K562 (cell line): Measurements from ENCODE around the gene NR2F6. TPM values are rescaled to one million over a fixed set of nuclear protein-coding genes. Genes with fewer than 3 reads are reported as not detected.

Experiments
- ATAC-seq: fragments of 200-7000 bp; cut with Tn5 transposase; 3 replicates; pipeline ENCODE4 v1.9.1; 2020; ENCODE audit warnings: moderate library complexity
- BruUV-seq: library from RNA; stranded (reverse); fragments of 400-500 nt; replicated peaks from 2 replicates; lab custom pipeline; 2021; lab: Mats Ljungman, UMichigan
- CTCF ChIA-PET: fragments of 300-600 bp; formaldehyde crosslinking; extraction: SDS; loops from one replicate; lab custom pipeline; 2021; ENCODE audit warnings: low intra/inter-chr PET ratio; lab: Yijun Ruan, JAX
- POLR2A ChIA-PET: fragments of 300-600, 350-650 bp; sonication (Branson Sonifier 250); formaldehyde crosslinking; extraction: SDS; loops from one replicate; lab custom pipeline; 2021; ENCODE audit warnings: antibody characterized with exemption, inconsistent platforms; lab: Yijun Ruan, JAX
- DNase-seq, 4 experiments: peaks; one replicate each; pipeline versions ENCODE4 v3.0.0 to v3.0.0-alpha.2; 2011 to 2018; ENCODE audit warnings: low spot score in 3 of 4, mixed read lengths in 3 of 4; ENCODE audit errors: extremely low read depth in 1 of 4
- FAIRE-seq: peaks from 2 replicates; lab custom pipeline; 2011; peaks lifted over from hg19 to GRCh38; lab: Jason Lieb, UNC
- H2AFZ ChIP-seq: 2 replicates; pipeline ENCODE4 v1.6.0; 2011; ENCODE audit warnings: low read depth, low read length, control low read depth, inconsistent platforms
- H3K27ac ChIP-seq: fragments of 200-600 bp; 3 replicates; pipeline ENCODE4 v1.8.0; 2011; ENCODE audit warnings: low read depth, mild to moderate bottlenecking, control low read depth, inconsistent platforms, low read length, moderate library complexity, mixed read lengths; ENCODE audit errors: extremely low read depth
- H3K27me3 ChIP-seq, 2 experiments: fragments of 300-600 bp in 1 of 2; 2 replicates in 1 of 2; 3 replicates in 1 of 2; pipeline versions ENCODE4 v1.6.0 to v1.8.0; 2011; ENCODE audit warnings: inconsistent platforms in 2 of 2, low read length in 2 of 2, mild to moderate bottlenecking in 1 of 2, mixed read lengths in 1 of 2, moderate library complexity in 1 of 2; ENCODE audit not compliant: control insufficient read depth in 2 of 2, insufficient read depth in 2 of 2
- H3K36me3 ChIP-seq: fragments of 300-600 bp; 3 replicates; pipeline ENCODE4 v1.8.0; 2011; ENCODE audit warnings: mild to moderate bottlenecking, low read length, inconsistent platforms; ENCODE audit not compliant: control insufficient read depth, insufficient read depth
- H3K4me1 ChIP-seq, 2 experiments: fragments of 200-600 bp in 1 of 2; replicated peaks in 1 of 2; 2 replicates in 1 of 2; 3 replicates in 1 of 2; pipeline versions ENCODE4 v1.5.1 to v1.8.0; 2011; ENCODE audit warnings: inconsistent platforms in 2 of 2, low read length in 2 of 2, mild to moderate bottlenecking in 1 of 2, mixed read lengths in 1 of 2, moderate library complexity in 1 of 2; ENCODE audit not compliant: control insufficient read depth in 2 of 2, insufficient read depth in 2 of 2
- H3K4me2 ChIP-seq: 2 replicates; pipeline ENCODE4 v1.6.1; 2011; ENCODE audit warnings: low read length, control low read depth, inconsistent platforms, mixed read lengths; ENCODE audit not compliant: insufficient read depth
- H3K4me3 ChIP-seq: fragments of 200-600 bp; sonication (generic), shearing (Covaris generic); 2 replicates; pipeline ENCODE4 v1.5.1; 2016; ENCODE audit warnings: control low read depth, inconsistent platforms
- H3K79me2 ChIP-seq: fragments of 200-600 bp; 3 replicates; pipeline ENCODE4 v1.8.0; 2011; ENCODE audit warnings: low read length, inconsistent platforms; ENCODE audit not compliant: control insufficient read depth, insufficient read depth
- H3K9ac ChIP-seq, 2 experiments: 2 replicates each; pipeline versions ENCODE4 v1.6.0 to v1.6.1; 2011; ENCODE audit warnings: low read depth in 2 of 2, low read length in 2 of 2, control low read depth in 1 of 2, inconsistent platforms in 1 of 2, mild to moderate bottlenecking in 1 of 2, mixed read lengths in 1 of 2; ENCODE audit not compliant: insufficient read depth in 1 of 2
- H3K9me1 ChIP-seq: one replicate; pipeline ENCODE4 v1.6.0; 2011; ENCODE audit warnings: inconsistent platforms, mild to moderate bottlenecking, low read length, moderate library complexity; ENCODE audit not compliant: control insufficient read depth, insufficient read depth
- H3K9me3 ChIP-seq: replicated peaks from 2 replicates; pipeline ENCODE4 v1.5.1; 2011; ENCODE audit warnings: low read depth, low read length, inconsistent platforms; ENCODE audit not compliant: control insufficient read depth, insufficient read depth
- H4K20me1 ChIP-seq: replicated peaks from 2 replicates; pipeline ENCODE4 v1.6.1; 2011; ENCODE audit warnings: low read length, inconsistent platforms, mixed read lengths; ENCODE audit not compliant: control insufficient read depth, insufficient read depth
- BCOR ChIP-seq: fragments of 450-650 bp; IDR thresholded peaks from 2 replicates; pipeline ENCODE4 v1.6.1; 2016
- CBX3 ChIP-seq, 2 experiments: IDR thresholded peaks; 1 replicate in 1 of 2; 2 replicates in 1 of 2; pipeline ENCODE4 v1.6.1; 2012; ENCODE audit warnings: inconsistent platforms in 2 of 2, low read length in 2 of 2, borderline replicate concordance in 1 of 2, control low read depth in 1 of 2
- KDM1A ChIP-seq, 2 experiments: fragments of 450-650 bp; IDR thresholded peaks; 2 replicates each; pipeline ENCODE4 v1.6.1; 2016; ENCODE audit warnings: mild to moderate bottlenecking in 2 of 2
- MTF1 ChIP-seq: fragments of 250-450 bp; sonication (Bioruptor Pico); IDR thresholded peaks from 2 replicates; pipeline ENCODE4 v1.9.0; 2021; ENCODE audit warnings: moderate library complexity, mild to moderate bottlenecking, inconsistent platforms, borderline replicate concordance
- MYBL2 ChIP-seq, 2 experiments: fragments of 450-650 bp in 1 of 2; sonication (generic) in 1 of 2; formaldehyde crosslinking in 1 of 2; IDR thresholded peaks; 2 replicates each; pipeline versions ENCODE4 v1.6.1 to v1.8.1; 2017 to 2022; ENCODE audit warnings: borderline replicate concordance in 1 of 2, inconsistent platforms in 1 of 2, low read depth in 1 of 2, mild to moderate bottlenecking in 1 of 2, missing genetic modification reagents in 1 of 2, moderate library complexity in 1 of 2
- NCOA6 ChIP-seq: fragments of 450-650 bp; IDR thresholded peaks from 2 replicates; pipeline ENCODE4 v1.6.1; 2017; ENCODE audit warnings: mild to moderate bottlenecking
- RBM25 ChIP-seq: fragments of 200-400 bp; formaldehyde crosslinking; IDR thresholded peaks from 2 replicates; pipeline ENCODE4 v1.6.1; 2018; ENCODE audit warnings: low read length, low read depth, moderate library complexity; ENCODE audit not compliant: severe bottlenecking
- SMARCA5 ChIP-seq: fragments of 450-650 bp; IDR thresholded peaks from 2 replicates; pipeline ENCODE4 v1.6.1; 2016
- TEAD1 ChIP-seq, 2 experiments: fragments of 450-650 bp in 1 of 2; sonication (generic) in 1 of 2; formaldehyde crosslinking; IDR thresholded peaks; 2 replicates each; pipeline versions ENCODE4 v1.4.0 to v1.8.0; 2020 to 2022; ENCODE audit warnings: mild to moderate bottlenecking in 2 of 2, missing genetic modification reagents in 1 of 2
- ZFP36 ChIP-seq: fragments of 150-350 bp; IDR thresholded peaks from 2 replicates; pipeline ENCODE4 v1.6.1; 2018; ENCODE audit warnings: low read length, low read depth; ENCODE audit not compliant: partially characterized antibody
- ZKSCAN8 ChIP-seq: fragments of 200-800 bp; sonication (Bioruptor generic); IDR thresholded peaks from 2 replicates; pipeline ENCODE4 v1.6.1; 2016; ENCODE audit warnings: missing genetic modification characterization, missing compliant biosample characterization
- ZNF121 ChIP-seq: sonication (generic); formaldehyde crosslinking; conservative IDR thresholded peaks from 2 replicates; pipeline ENCODE4 v1.8.0; 2022; ENCODE audit warnings: missing genetic modification reagents
- ZNF253 ChIP-seq: fragments of 250-450 bp; sonication (Bioruptor Pico); conservative IDR thresholded peaks from 2 replicates; pipeline ENCODE4 v1.6.1; 2021; ENCODE audit warnings: mild to moderate bottlenecking
- ZNF436 ChIP-seq: fragments of 250-450, 450-650 bp; sonication (Bioruptor Pico); formaldehyde crosslinking; IDR thresholded peaks from 2 replicates; pipeline ENCODE4 v1.7.0; 2020; ENCODE audit warnings: mild to moderate bottlenecking
- WGBS: fragments of 100-300 bp; shearing (Covaris generic); methylation state at CpG from one replicate; pipeline ENCODE4 v1.1.6; 2016; ENCODE audit warnings: low coverage, mixed read lengths; ENCODE audit not compliant: insufficient coverage; ENCODE audit errors: missing lambda C conversion rate; 5-methylcytosine and 5-hydroxymethylcytosine counted together
- in situ Hi-C: fragments of 300-500 bp; cut with MboI; formaldehyde crosslinking; loops from 4 replicates; pipeline ENCODE4 v1.15.0; 2018; ENCODE audit warnings: inconsistent platforms, mixed read lengths
- intact Hi-C: fragments of 100-400 bp; cut with micrococcal nuclease; formaldehyde crosslinking; loops from 2 replicates; pipeline ENCODE4 v1.14.2; 2022
- polyA plus RNA-seq, 8 experiments: library from polyadenylated mRNA; depleted of rRNA in 4 of 8; stranded (reverse) in 5 of 8; unstranded in 3 of 8; fragments of >200 nt; fragmentation: Nextera tagmentation in 2 of 8; fragmentation: Illumina TruSeq in 1 of 8; extraction: Ambion mirVana in 2 of 8; extraction: Trizol in 1 of 8; gene quantifications; 2 replicates each; pipeline versions ENCODE4 v1.2.1 to v1.2.3, GENCODE V29; 2011 to 2014; ENCODE audit warnings: inconsistent platforms in 1 of 8, missing spikeins in 1 of 8
- total RNA-seq, 7 experiments: library from RNA; depleted of rRNA in 6 of 7; stranded (reverse); fragments of >200 nt in 6 of 7; fragmentation: Illumina TruSeq in 2 of 7; extraction: Trizol in 2 of 7; gene quantifications; 2 replicates each; pipeline versions ENCODE4 v1.2.1 to v1.2.3, GENCODE V29; 2011 to 2021; ENCODE audit warnings: low replicate concordance in 1 of 7
- TF ChIP-seq, protein P1 (sequence below), 2 experiments: fragments of 450-650 bp; IDR thresholded peaks; 2 replicates each; pipeline ENCODE4 v1.6.1; 2018; ENCODE audit warnings: mild to moderate bottlenecking in 2 of 2, low read depth in 1 of 2; ENCODE audit not compliant: partially characterized antibody in 2 of 2

Gene NR2F6
- total and polyA plus RNA-seq, 9 of the 15 experiments (the other 6 are each of a cell fraction or from before 2014, with no cell fraction given), result 0.76 to 97.5 (median 18.8) TPM

DNA sequence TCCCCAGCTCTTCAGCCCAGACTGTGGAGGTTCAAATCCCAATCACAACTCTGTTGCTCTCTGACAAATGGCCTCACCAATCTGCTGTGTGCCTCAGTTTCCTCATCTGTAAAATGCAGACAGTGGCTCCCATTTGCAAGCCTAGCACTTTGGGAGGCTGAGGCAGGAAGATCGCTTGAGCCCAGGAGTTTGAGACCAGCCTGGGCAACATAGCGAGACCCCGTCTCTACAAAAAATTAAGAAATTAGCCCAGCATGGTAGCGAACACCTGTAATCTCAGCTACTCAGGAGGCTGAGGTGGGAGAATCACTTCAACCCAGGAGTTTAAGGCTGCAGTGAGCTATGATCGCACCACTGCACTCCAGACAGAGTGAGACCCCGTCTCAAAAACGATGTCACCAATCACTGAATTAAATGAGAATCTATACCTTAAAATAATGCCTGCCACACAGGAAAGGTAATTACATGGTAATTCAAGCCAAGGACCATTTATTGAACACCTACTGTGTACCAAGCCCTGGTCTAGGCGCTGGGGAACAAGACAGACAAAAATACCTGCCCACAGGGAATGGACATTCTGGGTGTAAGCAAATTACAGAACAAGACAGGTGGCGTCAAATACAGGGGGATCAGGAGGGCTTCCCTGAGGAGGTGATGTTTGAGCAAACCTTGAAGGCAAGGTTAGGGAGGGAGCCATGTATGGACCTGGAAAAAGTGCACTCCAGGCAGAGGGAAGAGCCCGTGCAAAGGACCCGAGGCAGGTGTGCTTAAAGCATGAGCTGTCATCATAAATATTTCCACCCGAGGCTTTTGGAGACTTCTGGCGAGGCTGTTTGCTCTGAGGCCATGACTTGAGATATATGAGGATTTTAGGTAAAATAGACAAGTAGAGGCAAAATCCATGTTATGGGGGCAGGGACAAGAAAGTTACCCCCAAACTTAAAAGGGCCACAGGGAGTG lies 7.7 kb downstream of the NR2F6 start:
- peaks cover 60% of the 10 kb centered on the region; the same call in 2 of the 3 replicates for H3K36me3 ChIP-seq
- H2AFZ ChIP-seq, result no peak overlapping the region
- in situ Hi-C loops (no loop called here), intact Hi-C loops (no loop called here)
- no TSS peak for BruUV-seq
- 86% methylated on average over 13 of the region's 13 CpGs for WGBS
- CTCF ChIA-PET, result no interaction called here
- POLR2A ChIA-PET, result interaction anchor here (0.6 to 11.3 kb wide), 6 partner anchors 11 to 30 kb away, joined by 3 to 129 read pairs (median 4); partner anchors contain the start of genes OCEL1 and USE1
- no peaks in the 10 kb centered on the region for H3K9me1 ChIP-seq
- TF ChIP-seq MYBL2 (IDR thresholded peaks at IDR 0.05; ENCODE audit: low read depth) (no peak), MYBL2 (CRISPR knock-in tag; IDR thresholded peaks at IDR 0.05; ENCODE audit: borderline replicate concordance) (no peak), CBX3 (IDR thresholded peaks at IDR 0.05; ENCODE audit: borderline replicate concordance in 1 of 2, low read length in 2 of 2) (no peak), RBM25 (peak; percentile 80), ZNF121 (CRISPR knock-in tag) (0 out of 2 replicates have a peak, but pooled peaks have one; percentile 19), KDM1A (IDR thresholded peaks at IDR 0.05) (0 out of 4 replicates have a peak, but pooled peaks have one; percentile 3 to 10), BCOR (peak; percentile 0; the same call in 1 of the 2 replicates), NCOA6 (no peak), ZFP36 (peak; percentile 79), ZKSCAN8 (peak; percentile 67), SMARCA5 (peak; percentile 31; the same call in 1 of the 2 replicates), MTF1 (no peak), ZNF436 (CRISPR knock-in tag) (peak; percentile 52; the same call in 1 of the 2 replicates), TEAD1 (CRISPR knock-in tag; IDR thresholded peaks at IDR 0.05) (no peak), ZNF253 (CRISPR knock-in tag) (no peak)
- TF ChIP-seq, protein P1, sequence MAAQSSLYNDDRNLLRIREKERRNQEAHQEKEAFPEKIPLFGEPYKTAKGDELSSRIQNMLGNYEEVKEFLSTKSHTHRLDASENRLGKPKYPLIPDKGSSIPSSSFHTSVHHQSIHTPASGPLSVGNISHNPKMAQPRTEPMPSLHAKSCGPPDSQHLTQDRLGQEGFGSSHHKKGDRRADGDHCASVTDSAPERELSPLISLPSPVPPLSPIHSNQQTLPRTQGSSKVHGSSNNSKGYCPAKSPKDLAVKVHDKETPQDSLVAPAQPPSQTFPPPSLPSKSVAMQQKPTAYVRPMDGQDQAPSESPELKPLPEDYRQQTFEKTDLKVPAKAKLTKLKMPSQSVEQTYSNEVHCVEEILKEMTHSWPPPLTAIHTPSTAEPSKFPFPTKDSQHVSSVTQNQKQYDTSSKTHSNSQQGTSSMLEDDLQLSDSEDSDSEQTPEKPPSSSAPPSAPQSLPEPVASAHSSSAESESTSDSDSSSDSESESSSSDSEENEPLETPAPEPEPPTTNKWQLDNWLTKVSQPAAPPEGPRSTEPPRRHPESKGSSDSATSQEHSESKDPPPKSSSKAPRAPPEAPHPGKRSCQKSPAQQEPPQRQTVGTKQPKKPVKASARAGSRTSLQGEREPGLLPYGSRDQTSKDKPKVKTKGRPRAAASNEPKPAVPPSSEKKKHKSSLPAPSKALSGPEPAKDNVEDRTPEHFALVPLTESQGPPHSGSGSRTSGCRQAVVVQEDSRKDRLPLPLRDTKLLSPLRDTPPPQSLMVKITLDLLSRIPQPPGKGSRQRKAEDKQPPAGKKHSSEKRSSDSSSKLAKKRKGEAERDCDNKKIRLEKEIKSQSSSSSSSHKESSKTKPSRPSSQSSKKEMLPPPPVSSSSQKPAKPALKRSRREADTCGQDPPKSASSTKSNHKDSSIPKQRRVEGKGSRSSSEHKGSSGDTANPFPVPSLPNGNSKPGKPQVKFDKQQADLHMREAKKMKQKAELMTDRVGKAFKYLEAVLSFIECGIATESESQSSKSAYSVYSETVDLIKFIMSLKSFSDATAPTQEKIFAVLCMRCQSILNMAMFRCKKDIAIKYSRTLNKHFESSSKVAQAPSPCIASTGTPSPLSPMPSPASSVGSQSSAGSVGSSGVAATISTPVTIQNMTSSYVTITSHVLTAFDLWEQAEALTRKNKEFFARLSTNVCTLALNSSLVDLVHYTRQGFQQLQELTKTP (IDR thresholded peaks at IDR 0.05; ENCODE audit: low read depth in 1 of 2, partially characterized antibody in 2 of 2), result no peak
- no peak overlapping the region for H3K4me3 ChIP-seq
- ATAC-seq (no peak), DNase-seq (no peak), FAIRE-seq (no peak)
- peaks cover 22 to 52% of the 10 kb centered on the region in 2 experiments for H3K4me1 ChIP-seq
- H3K27me3 ChIP-seq, result no peaks in the 10 kb centered on the region
- peaks cover 16% of the 10 kb centered on the region for H4K20me1 ChIP-seq
- H3K27ac ChIP-seq, result no peak overlapping the region
- H3K4me2 ChIP-seq, result no peak overlapping the region
- no peak overlapping the region for H3K9ac ChIP-seq
- no peaks in the 10 kb centered on the region for H3K9me3 ChIP-seq
- H3K79me2 ChIP-seq, result peaks cover 64% of the 10 kb centered on the region
